ENCODE data around the gene APBB2. TPM values are rescaled to one million over a fixed set of nuclear protein-coding genes. Genes with fewer than 3 reads are reported as not detected.

The APBB2 gene
- total RNA-seq, 1 experiment from 2014 or later, result 46.0 TPM

- DNase-seq, result no peak
- intact Hi-C loops (cut with micrococcal nuclease; ENCODE audit: unreplicated experiment), result no loop called here
- H2AFZ ChIP-seq, result no peak overlapping the region
- ChIA-PET CTCF (interaction anchor here (0.6 kb wide), 1 partner anchor 16 kb away, joined by 4 read pairs; no protein-coding TSS in a partner anchor), POLR2A (ENCODE audit: unreplicated experiment) (no interaction called here)
- no peaks in the 10 kb centered on the region for H3K79me2 ChIP-seq (ENCODE audit: low read depth)
- no peak overlapping the region for H3K4me2 ChIP-seq
- no peaks in the 10 kb centered on the region for H3K36me3 ChIP-seq (ENCODE audit: low read depth)
- no peaks in the 10 kb centered on the region for H3F3A ChIP-seq (ENCODE audit: insufficient read depth, low read depth)
- H4K20me1 ChIP-seq (ENCODE audit: insufficient read depth), result no peaks in the 10 kb centered on the region
- no TSS peak for BruUV-seq (replicated peaks)
- no peak overlapping the region for H3K4me3 ChIP-seq
- no peaks in the 10 kb centered on the region for H3K4me1 ChIP-seq (replicated peaks; ENCODE audit: insufficient read depth)
- no peaks in the 10 kb centered on the region for H3K9me2 ChIP-seq (ENCODE audit: insufficient read depth)
- H3K27me3 ChIP-seq (ENCODE audit: insufficient read depth, low read depth), result no peaks in the 10 kb centered on the region
- H3K27ac ChIP-seq, result no peak overlapping the region
- H3K9me3 ChIP-seq (ENCODE audit: insufficient read depth, low read depth), result no peaks in the 10 kb centered on the region
- TF ChIP-seq EZH2 (IDR thresholded peaks at IDR 0.05; ENCODE audit: low read depth) (no peak), CTCF (conservative IDR thresholded peaks at IDR 0.05) (no peak)
Observed at GRCh38 chr4:41137879-41138278, 76.5 kb downstream of the APBB2 start.

GRCh38 chr4:41136456-41136855 lies 77.9 kb downstream of the APBB2 start:
- Histone ChIP-seq H3K36me3 (ENCODE audit: low read depth) (no peaks in the 10 kb centered on the region), H3K4me2 (no peak overlapping the region), H3K27ac (no peak overlapping the region), H3K4me1 (replicated peaks; ENCODE audit: insufficient read depth) (no peaks in the 10 kb centered on the region), H3K4me3 (no peak overlapping the region), H3K9me2 (ENCODE audit: insufficient read depth) (no peaks in the 10 kb centered on the region), H3K79me2 (ENCODE audit: low read depth) (no peaks in the 10 kb centered on the region), H2AFZ (no peak overlapping the region), H3K9me3 (ENCODE audit: insufficient read depth, low read depth) (no peaks in the 10 kb centered on the region), H4K20me1 (ENCODE audit: insufficient read depth) (no peaks in the 10 kb centered on the region), H3F3A (ENCODE audit: insufficient read depth, low read depth) (no peaks in the 10 kb centered on the region), H3K27me3 (ENCODE audit: insufficient read depth, low read depth) (no peaks in the 10 kb centered on the region)
- BruUV-seq (replicated peaks), result no TSS peak
- intact Hi-C loops (cut with micrococcal nuclease; ENCODE audit: unreplicated experiment), result no loop called here
- POLR2A ChIA-PET (ENCODE audit: unreplicated experiment), result no interaction called here
- TF ChIP-seq CTCF (conservative IDR thresholded peaks at IDR 0.05), result no peak
- no peak for TF ChIP-seq EZH2 (IDR thresholded peaks at IDR 0.05; ENCODE audit: low read depth)
- DNase-seq, result no peak
- CTCF ChIA-PET, result no interaction called here

GRCh38 chr4:41135801-41136200 lies 78.5 kb downstream of the APBB2 start:
- Histone ChIP-seq H4K20me1 (ENCODE audit: insufficient read depth) (no peaks in the 10 kb centered on the region), H3K27ac (no peak overlapping the region), H3K79me2 (ENCODE audit: low read depth) (no peaks in the 10 kb centered on the region), H3K9me3 (ENCODE audit: insufficient read depth, low read depth) (no peaks in the 10 kb centered on the region), H3K36me3 (ENCODE audit: low read depth) (no peaks in the 10 kb centered on the region), H3K4me3 (no peak overlapping the region), H3K9me2 (ENCODE audit: insufficient read depth) (no peaks in the 10 kb centered on the region), H2AFZ (no peak overlapping the region), H3F3A (ENCODE audit: insufficient read depth, low read depth) (no peaks in the 10 kb centered on the region), H3K4me2 (no peak overlapping the region), H3K4me1 (replicated peaks; ENCODE audit: insufficient read depth) (no peaks in the 10 kb centered on the region), H3K27me3 (ENCODE audit: insufficient read depth, low read depth) (no peaks in the 10 kb centered on the region)
- ChIA-PET CTCF (no interaction called here), POLR2A (ENCODE audit: unreplicated experiment) (no interaction called here)
- intact Hi-C loops (cut with micrococcal nuclease; ENCODE audit: unreplicated experiment), result no loop called here
- BruUV-seq (replicated peaks), result no TSS peak
- no peak for TF ChIP-seq EZH2 (IDR thresholded peaks at IDR 0.05; ENCODE audit: low read depth)
- TF ChIP-seq CTCF (conservative IDR thresholded peaks at IDR 0.05), result no peak
- no peak for DNase-seq
